HG03060 (cell line): Measurements from ENCODE around the gene C2CD2L.
"Not testable (repeated sequence)": the region's sequence is repeated elsewhere in the genome, so short reads cannot be mapped to it uniquely, and the experiment has no call there.

ENCODE experiments used
- ATAC-seq: cut with Tn5 transposase; IDR thresholded peaks from one replicate; pipeline ENCODE4 v1.9.1; 2021; ENCODE audit warnings: low read depth, moderate number of reproducible peaks; ENCODE audit not compliant: unreplicated experiment

The C2CD2L gene

DNA sequence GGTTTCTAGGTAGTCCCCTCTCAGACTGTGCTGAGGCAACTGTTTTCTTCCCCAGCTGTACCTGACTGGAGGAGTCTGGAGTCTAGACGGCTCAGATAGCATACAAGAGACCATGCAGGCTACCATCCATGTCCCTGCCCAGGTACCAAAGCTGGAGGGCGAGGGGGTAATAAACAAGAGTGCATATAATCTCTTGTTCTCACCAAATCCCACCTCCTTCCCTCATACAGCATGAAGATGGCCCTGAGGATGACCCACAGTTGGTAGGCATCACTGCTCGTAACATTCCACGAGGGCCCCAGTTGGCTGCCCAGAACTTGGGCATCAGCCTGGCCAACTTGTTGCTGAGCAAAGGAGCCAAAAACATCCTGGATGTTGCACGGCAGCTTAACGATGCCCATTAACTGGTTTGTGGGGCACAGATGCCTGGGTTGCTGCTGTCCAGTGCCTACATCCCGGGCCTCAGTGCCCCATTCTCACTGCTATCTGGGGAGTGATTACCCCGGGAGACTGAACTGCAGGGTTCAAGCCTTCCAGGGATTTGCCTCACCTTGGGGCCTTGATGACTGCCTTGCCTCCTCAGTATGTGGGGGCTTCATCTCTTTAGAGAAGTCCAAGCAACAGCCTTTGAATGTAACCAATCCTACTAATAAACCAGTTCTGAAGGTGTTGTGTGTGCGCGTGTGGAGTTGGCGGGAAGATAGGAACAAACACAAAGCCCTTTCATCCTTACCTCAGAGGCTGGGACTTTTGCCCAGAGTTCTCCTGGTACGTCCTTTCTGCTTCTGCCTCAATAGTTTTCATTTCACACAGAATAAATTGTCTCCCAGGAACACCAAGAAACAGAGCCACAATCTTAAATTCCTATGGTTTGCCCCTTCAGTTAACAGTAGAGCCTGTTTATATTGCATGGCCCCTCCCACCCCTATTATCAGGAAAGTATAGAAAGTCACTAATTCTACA lies 14.0 kb upstream of the C2CD2L start:
- no peak for ATAC-seq

GRCh38 chr11:119093942-119094815 lies 13.0 kb upstream of the C2CD2L start:
- ATAC-seq, result no peak

GRCh38 chr11:119094816-119095065 lies 12.4 kb upstream of the C2CD2L start:
- ATAC-seq, result peak; percentile 7

DNA sequence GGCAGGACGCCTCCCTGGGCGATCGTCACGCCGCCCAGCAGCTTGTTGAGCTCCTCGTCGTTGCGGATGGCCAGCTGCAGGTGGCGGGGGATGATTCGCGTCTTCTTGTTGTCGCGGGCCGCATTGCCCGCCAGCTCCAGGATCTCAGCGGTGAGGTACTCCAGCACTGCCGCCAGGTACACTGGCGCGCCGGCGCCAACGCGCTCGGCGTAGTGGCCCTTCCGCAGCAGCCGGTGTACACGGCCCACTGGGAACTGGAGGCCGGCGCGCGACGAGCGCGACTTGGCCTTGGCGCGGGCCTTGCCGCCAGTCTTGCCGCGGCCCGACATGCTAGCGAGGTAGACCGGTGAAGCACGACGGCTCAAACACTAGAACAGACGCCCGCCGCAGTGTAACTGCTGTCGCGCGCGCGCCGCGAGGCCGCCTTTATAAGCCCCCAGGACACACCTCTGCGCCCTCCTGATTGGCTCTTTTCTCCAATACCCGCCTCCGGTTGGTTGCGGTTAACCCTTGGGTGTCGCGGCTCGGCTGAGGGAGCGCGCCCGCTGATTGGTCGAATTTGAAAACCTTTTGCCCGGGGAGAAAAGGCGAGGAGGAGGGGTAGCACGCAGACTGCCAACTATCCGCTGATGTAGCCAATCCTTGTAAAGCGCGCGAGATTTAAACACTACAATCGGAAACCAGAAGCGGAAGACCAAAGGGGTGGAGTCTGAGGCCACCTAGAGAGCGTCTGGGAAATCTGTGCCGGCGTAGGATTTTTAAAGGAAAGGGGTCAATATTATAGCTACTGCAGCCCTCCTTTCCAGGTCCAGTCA lies 11.9 kb upstream of the C2CD2L start:
- peak; percentile 78 for ATAC-seq

DNA sequence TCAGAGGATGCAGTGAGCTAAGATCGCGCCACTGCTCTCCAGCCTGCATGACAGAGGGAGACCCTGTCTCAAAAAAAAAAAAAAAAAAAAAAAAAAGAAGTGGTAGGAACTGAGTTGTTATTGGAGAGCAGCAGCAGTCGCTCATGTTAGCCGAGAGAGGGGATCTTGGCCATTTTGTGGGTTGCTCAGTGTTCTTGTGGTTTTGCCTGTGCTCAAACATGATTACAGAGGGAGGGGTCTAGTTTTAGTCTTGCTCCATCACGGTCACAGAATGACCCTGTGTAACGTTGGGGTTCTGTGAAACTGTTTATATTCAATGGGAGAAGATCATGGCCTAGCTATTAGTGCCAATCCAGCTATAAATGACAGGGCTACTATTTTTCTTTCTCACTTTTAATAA lies 7.4 kb upstream of the C2CD2L start:
- ATAC-seq, result no peak

- no peak for ATAC-seq
Measured at GRCh38 chr11:119100246-119100970, 6.7 kb upstream of the C2CD2L start.

DNA sequence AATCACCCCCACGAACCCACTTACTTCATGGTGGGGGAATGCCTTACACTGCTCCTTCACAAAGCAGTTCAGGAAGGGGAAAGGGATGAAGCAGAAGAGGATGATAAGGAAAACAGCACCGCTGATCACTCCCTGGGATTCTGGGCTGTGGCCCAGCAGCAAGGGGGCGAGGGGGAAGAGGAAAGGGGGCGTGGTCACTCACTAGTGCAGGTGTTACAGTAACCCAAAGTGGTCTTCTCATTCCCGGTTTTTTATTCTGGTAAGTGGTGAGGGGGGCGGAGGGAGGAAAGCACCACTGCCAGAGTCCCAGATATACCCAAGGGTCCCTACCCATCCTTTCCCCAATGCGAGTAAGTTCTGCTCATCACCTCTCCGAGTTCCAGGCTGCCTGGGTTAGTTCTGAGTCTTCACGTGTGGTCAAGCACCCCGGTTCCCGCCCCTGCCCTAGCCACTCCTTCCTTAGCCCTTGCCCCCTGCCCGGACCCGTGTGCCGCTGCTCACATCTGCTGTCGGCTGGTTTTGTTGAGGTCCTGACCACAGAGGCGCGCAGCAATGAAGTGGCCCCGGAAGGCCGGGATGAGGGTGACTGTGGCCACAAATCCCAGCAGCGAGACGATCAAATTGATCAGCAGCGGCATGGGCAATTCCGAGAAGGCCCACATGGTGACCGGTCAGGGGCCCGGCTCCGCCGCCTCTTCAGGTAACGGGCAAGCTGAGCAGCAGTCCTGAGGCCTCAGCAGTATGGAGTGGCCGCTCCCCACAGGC lies 6.0 kb upstream of the C2CD2L start:
- ATAC-seq, result no peak

- ATAC-seq, result peak; percentile 60
Measured at GRCh38 chr11:119101759-119102423, 5.3 kb upstream of the C2CD2L start, which contains the start of gene DPAGT1. Gene DPAGT1, minus strand, starts transcription at chr11:119101853. Its CDS starts 198 bp downstream, at chr11:119101655.

- ATAC-seq, result not testable (repeated sequence)
Measured at GRCh38 chr11:119103161-119103664, 3.9 kb upstream of the C2CD2L start.

- no peak for ATAC-seq
Measured at GRCh38 chr11:119103793-119104192, 3.4 kb upstream of the C2CD2L start.

DNA sequence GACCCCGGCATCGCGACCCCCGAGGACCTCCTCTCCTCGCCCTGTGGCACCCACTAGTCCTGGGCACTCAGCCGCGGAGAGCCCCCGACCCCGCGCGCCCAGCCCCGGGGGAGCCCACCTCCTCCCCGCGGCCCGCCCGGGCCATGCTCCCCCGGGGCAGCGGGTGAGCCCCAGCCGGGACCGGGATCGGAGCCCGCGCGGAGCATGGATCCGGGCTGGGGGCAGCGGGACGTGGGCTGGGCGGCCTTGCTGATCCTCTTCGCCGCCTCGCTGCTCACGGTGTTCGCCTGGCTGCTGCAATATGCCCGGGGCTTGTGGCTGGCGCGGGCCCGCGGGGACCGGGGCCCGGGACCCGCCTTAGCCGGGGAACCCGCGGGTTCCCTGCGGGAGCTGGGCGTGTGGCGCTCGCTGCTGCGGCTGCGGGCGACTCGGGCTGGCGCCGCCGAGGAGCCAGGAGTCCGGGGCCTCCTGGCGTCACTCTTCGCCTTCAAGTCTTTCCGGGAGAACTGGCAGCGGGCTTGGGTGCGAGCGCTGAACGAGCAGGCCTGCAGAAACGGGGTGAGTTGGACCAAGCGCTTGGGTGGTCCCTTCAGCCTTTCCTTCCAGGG lies 498 bp downstream of the C2CD2L start:
- no peak for ATAC-seq

- no peak for ATAC-seq
Measured at GRCh38 chr11:119108146-119108856, 1.2 kb downstream of the C2CD2L start.

GRCh38 chr11:119108857-119109221 lies 1.7 kb downstream of the C2CD2L start:
- ATAC-seq, result no peak

DNA sequence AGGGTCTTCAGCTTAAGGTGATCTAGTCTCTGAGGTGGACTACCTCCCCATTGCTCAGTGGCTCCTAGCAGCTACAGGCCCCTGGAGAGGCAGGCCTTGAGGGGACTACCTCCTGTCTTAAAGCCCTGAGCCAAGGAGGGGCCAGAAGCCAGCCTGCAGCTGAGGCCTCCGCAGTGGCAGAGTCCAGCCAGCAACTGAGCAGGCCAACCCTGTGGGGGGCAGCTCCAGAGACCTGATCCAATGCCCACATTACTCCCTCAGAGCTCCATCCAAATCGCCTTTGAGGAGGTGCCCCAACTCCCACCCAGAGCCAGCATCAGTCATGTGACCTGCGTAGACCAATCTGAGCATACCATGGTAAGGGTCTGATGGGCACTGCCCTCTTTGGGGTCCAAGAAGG lies 2.7 kb downstream of the C2CD2L start:
- ATAC-seq, result no peak

GRCh38 chr11:119110439-119110838 lies 3.3 kb downstream of the C2CD2L start:
- no peak for ATAC-seq

DNA sequence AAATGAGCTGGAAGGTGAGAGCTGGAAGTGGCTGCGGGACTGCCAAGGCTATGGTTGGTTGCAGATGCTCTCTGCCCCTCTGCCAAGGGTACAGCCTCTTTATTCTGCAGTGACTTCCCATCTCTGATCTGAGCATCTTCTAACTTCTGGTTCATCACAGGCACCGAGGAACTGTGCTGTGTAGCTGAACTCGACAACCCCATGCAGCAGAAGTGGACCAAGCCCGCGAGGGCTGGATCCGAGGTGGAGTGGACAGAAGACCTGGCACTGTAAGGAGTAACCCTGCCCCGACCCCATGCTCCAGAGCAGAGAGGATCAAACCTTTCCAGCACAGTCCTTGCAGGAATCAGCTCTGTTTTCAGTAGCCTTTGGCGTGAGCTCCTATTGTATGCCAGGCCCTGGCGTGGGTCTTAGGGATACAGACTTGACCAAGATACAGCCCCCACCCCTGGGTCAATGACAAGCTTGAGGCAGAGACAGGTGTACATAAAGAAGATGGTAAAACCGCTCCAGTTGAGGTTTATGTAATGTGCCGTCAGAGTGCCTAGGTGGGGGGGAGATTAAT lies 4.3 kb downstream of the C2CD2L start:
- ATAC-seq, result no peak

- ATAC-seq, result no peak
Measured at GRCh38 chr11:119112314-119113020, 5.3 kb downstream of the C2CD2L start.
